HepG2 (cell line): ENCODE data around the gene SLX4. TPM values are rescaled to one million over a fixed set of nuclear protein-coding genes. Genes with fewer than 3 reads are reported as not detected.

Experiments
- ATF6 ChIP-seq: sonication (generic); formaldehyde crosslinking; conservative IDR thresholded peaks from 2 replicates; pipeline ENCODE4 v1.4.0; 2020; ENCODE audit warnings: missing genetic modification reagents
- FOXA3 ChIP-seq: IDR thresholded peaks from 2 replicates; pipeline ENCODE4 v1.6.1; 2016; ENCODE audit warnings: missing genetic modification reagents, missing compliant biosample characterization
- FOXK2 ChIP-seq: fragments of 450-650 bp; IDR thresholded peaks from 2 replicates; pipeline ENCODE4 v1.6.1; 2016
- HDAC1 ChIP-seq: sonication (generic); formaldehyde crosslinking; IDR thresholded peaks from 2 replicates; pipeline ENCODE4 v1.5.1; 2020; ENCODE audit warnings: mild to moderate bottlenecking, missing genetic modification reagents
- KDM2A ChIP-seq: sonication (generic); formaldehyde crosslinking; IDR thresholded peaks from 2 replicates; pipeline ENCODE4 v1.4.0; 2020; ENCODE audit warnings: low read depth, missing genetic modification reagents, borderline replicate concordance
- KDM6A ChIP-seq: IDR thresholded peaks from 2 replicates; pipeline ENCODE4 v1.6.1; 2016; ENCODE audit warnings: low read depth
- KLF6 ChIP-seq: IDR thresholded peaks from 2 replicates; pipeline ENCODE4 v1.8.0; 2016; ENCODE audit warnings: missing biosample characterization, missing genetic modification reagents
- KLF9 ChIP-seq: IDR thresholded peaks from 2 replicates; pipeline ENCODE4 v1.6.1; 2016; ENCODE audit warnings: low read depth
- MZF1 ChIP-seq: sonication (generic); formaldehyde crosslinking; IDR thresholded peaks from 2 replicates; pipeline ENCODE4 v1.8.1; 2023; ENCODE audit warnings: mild to moderate bottlenecking, missing genetic modification reagents, borderline replicate concordance
- NCOR1 ChIP-seq: fragments of 200-600 bp; sonication (generic); IDR thresholded peaks from 2 replicates; pipeline ENCODE4 v1.7.0; 2017; ENCODE audit warnings: antibody characterized with exemption, low read length, borderline replicate concordance
- SIX1 ChIP-seq: sonication (generic); formaldehyde crosslinking; IDR thresholded peaks from 2 replicates; pipeline ENCODE4 v1.4.0; 2020; ENCODE audit warnings: missing genetic modification reagents, borderline replicate concordance
- ZBTB3 ChIP-seq: sonication (generic); formaldehyde crosslinking; IDR thresholded peaks from 2 replicates; pipeline ENCODE4 v1.4.0; 2020; ENCODE audit warnings: low read depth, mild to moderate bottlenecking, moderate library complexity, missing genetic modification reagents, borderline replicate concordance
- ZFP36 ChIP-seq: fragments of 150-350 bp; IDR thresholded peaks from 2 replicates; pipeline ENCODE4 v1.6.1; 2018; ENCODE audit warnings: borderline replicate concordance, low read length, low read depth; ENCODE audit not compliant: partially characterized antibody
- ZNF530 ChIP-seq: sonication (generic); formaldehyde crosslinking; IDR thresholded peaks from 2 replicates; pipeline ENCODE4 v1.5.0; 2020; ENCODE audit warnings: low read depth, mild to moderate bottlenecking, missing genetic modification reagents
- ZNF563 ChIP-seq: sonication (generic); formaldehyde crosslinking; IDR thresholded peaks from 2 replicates; pipeline ENCODE4 v1.8.0; 2022; ENCODE audit warnings: mild to moderate bottlenecking, moderate library complexity, missing genetic modification reagents
- ZNF607 ChIP-seq: sonication (generic); formaldehyde crosslinking; IDR thresholded peaks from 2 replicates; pipeline ENCODE4 v1.5.1; 2020; ENCODE audit warnings: missing genetic modification reagents, mild to moderate bottlenecking, borderline replicate concordance
- ZNF691 ChIP-seq: sonication (generic); formaldehyde crosslinking; IDR thresholded peaks from 2 replicates; pipeline ENCODE4 v1.4.0; 2020; ENCODE audit warnings: missing genetic modification reagents, low read depth, mild to moderate bottlenecking, borderline replicate concordance
- ZNF770 ChIP-seq: sonication (generic); formaldehyde crosslinking; IDR thresholded peaks from 2 replicates; pipeline ENCODE4 v1.5.0; 2020; ENCODE audit warnings: mild to moderate bottlenecking, missing genetic modification reagents
- ZNF883 ChIP-seq: sonication (generic); formaldehyde crosslinking; IDR thresholded peaks from 2 replicates; pipeline ENCODE4 v1.5.1; 2020; ENCODE audit warnings: mild to moderate bottlenecking, missing genetic modification reagents; ENCODE audit errors: not compliant biosample characterization
- ZSCAN25 ChIP-seq: sonication (generic); formaldehyde crosslinking; IDR thresholded peaks from 2 replicates; pipeline ENCODE4 v1.8.0; 2022; ENCODE audit warnings: mild to moderate bottlenecking, missing genetic modification reagents
- polyA plus RNA-seq, 8 experiments: library from polyadenylated mRNA; depleted of rRNA in 3 of 8; stranded (reverse) in 7 of 8; unstranded in 1 of 8; fragments of >200 nt; fragmentation: Illumina TruSeq in 4 of 8; extraction: Trizol in 4 of 8; gene quantifications; 2 replicates each; pipeline versions ENCODE4 v1.2.1 to v1.2.3, GENCODE V29; 2011 to 2016; ENCODE audit warnings: low read depth in 4 of 8, missing spikeins in 1 of 8, mixed read lengths in 1 of 8; ENCODE audit not compliant: insufficient read depth in 1 of 8
- total RNA-seq, 5 experiments: library from RNA; depleted of rRNA; stranded (reverse); fragments of >200 nt; fragmentation: Illumina TruSeq; extraction: Trizol; gene quantifications; 2 replicates each; pipeline ENCODE4 v1.2.3, GENCODE V29; 2016; ENCODE audit warnings: low read depth in 1 of 5
- TF ChIP-seq, protein P1 (sequence below): sonication (generic); formaldehyde crosslinking; IDR thresholded peaks from 2 replicates; pipeline ENCODE4 v1.4.0; 2020; ENCODE audit warnings: mild to moderate bottlenecking, missing genetic modification reagents
- TF ChIP-seq, protein P2 (sequence below): IDR thresholded peaks from 2 replicates; pipeline ENCODE4 v1.6.1; 2016; ENCODE audit warnings: low read depth, borderline replicate concordance
- TF ChIP-seq, protein P3 (sequence below): sonication (generic); formaldehyde crosslinking; IDR thresholded peaks from 2 replicates; pipeline ENCODE4 v1.9.0; 2022; ENCODE audit warnings: missing genetic modification reagents, mild to moderate bottlenecking, borderline replicate concordance

The SLX4 gene
- total and polyA plus RNA-seq, 2 of the 13 experiments (the other 11 are each of a cell fraction or from before 2014, with no cell fraction given) = 1.1 to 3.6 TPM

DNA sequence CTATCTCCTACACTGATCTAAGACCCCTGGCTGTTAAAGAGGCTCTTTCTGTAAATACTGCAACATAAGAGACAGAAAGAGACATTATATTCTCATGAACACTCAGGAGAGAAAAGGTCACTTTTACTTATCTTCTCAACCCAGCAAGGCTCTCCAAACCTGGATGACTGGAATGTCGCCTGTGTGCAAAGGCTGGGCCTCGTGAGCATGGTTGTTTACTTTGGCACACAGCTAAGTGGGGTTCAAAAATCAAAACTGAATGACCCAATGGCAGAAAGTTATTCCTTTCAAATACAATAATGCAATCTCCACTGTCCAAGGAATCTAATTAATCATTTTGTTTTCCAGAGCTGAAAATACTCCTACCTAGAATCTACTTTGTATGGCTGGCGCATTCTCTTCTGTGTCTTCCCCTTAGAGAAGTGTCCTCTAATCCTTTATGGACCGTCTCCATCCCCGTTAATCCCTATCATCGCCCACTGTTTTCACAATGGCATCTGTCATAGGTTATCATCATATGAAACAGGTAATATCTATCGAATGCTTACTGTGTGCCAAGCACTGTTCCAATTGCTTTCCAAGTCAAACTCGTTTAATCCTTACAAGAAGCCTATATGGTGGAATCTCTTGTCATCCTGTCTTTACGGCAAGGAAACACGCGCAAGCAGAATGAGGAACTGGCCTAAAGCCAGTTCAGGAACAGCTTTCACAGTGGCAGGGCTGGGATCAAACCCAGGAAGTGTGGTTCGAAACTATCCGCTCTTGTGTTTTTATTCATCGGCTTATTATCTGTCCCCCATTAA lies 1.3 kb downstream of the SLX4 start (continued):
- no peak for TF ChIP-seq ZNF607
- no peak for TF ChIP-seq KDM6A (CRISPR knock-in tag)
- TF ChIP-seq ATF6 (CRISPR knock-in tag) = no peak
- TF ChIP-seq KLF9 (CRISPR knock-in tag) = no peak
- peak; percentile 96 for TF ChIP-seq FOXA3 (CRISPR knock-in tag)
- TF ChIP-seq, protein P1, sequence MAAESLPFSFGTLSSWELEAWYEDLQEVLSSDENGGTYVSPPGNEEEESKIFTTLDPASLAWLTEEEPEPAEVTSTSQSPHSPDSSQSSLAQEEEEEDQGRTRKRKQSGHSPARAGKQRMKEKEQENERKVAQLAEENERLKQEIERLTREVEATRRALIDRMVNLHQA (CRISPR knock-in tag) = no peak
- TF ChIP-seq, protein P2, sequence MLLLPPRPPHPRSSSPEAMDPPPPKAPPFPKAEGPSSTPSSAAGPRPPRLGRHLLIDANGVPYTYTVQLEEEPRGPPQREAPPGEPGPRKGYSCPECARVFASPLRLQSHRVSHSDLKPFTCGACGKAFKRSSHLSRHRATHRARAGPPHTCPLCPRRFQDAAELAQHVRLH (CRISPR knock-in tag) = no peak
- TF ChIP-seq ZNF563 = no peak
- no peak for TF ChIP-seq KDM2A (CRISPR knock-in tag)
- no peak for TF ChIP-seq FOXK2
- TF ChIP-seq ZNF770 (CRISPR knock-in tag) = no peak
- TF ChIP-seq KLF6 (CRISPR knock-in tag) = no peak
- TF ChIP-seq ZNF530 (CRISPR knock-in tag) = no peak
- TF ChIP-seq ZFP36 = no peak
- TF ChIP-seq ZSCAN25 (CRISPR knock-in tag) = no peak
- 0 out of 2 replicates have a peak, but pooled peaks have one; percentile 17 for TF ChIP-seq HDAC1
- TF ChIP-seq ZBTB3 (CRISPR knock-in tag) = no peak
- TF ChIP-seq MZF1 (CRISPR knock-in tag) = no peak
- TF ChIP-seq SIX1 (CRISPR knock-in tag) = no peak
- TF ChIP-seq NCOR1 = peak; percentile 50; the same call in 1 of the 2 replicates
- TF ChIP-seq ZNF691 (CRISPR knock-in tag) = no peak
- TF ChIP-seq ZNF883 (CRISPR knock-in tag) = no peak
- TF ChIP-seq, protein P3, sequence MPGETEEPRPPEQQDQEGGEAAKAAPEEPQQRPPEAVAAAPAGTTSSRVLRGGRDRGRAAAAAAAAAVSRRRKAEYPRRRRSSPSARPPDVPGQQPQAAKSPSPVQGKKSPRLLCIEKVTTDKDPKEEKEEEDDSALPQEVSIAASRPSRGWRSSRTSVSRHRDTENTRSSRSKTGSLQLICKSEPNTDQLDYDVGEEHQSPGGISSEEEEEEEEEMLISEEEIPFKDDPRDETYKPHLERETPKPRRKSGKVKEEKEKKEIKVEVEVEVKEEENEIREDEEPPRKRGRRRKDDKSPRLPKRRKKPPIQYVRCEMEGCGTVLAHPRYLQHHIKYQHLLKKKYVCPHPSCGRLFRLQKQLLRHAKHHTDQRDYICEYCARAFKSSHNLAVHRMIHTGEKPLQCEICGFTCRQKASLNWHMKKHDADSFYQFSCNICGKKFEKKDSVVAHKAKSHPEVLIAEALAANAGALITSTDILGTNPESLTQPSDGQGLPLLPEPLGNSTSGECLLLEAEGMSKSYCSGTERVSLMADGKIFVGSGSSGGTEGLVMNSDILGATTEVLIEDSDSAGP (CRISPR knock-in tag) = no peak
